Neuronal stem cell (in vitro differentiated cells): ENCODE measurements around the gene RCAN1.

Experiments used
- DNase-seq: peaks from one replicate; pipeline ENCODE4 v3.0.0-alpha.2; 2013; ENCODE audit warnings: low spot score
- H2AFZ ChIP-seq: one replicate; pipeline ENCODE4 v1.6.1; 2013; ENCODE audit warnings: mild to moderate bottlenecking, low read length, inconsistent platforms
- H2AK5ac ChIP-seq: 2 replicates; pipeline ENCODE4 v1.6.1; 2013; ENCODE audit warnings: low read depth, mild to moderate bottlenecking, inconsistent platforms, low read length, moderate library complexity, mixed read lengths
- H2BK120ac ChIP-seq: 2 replicates; pipeline ENCODE4 v1.6.1; 2013; ENCODE audit warnings: low read depth, mild to moderate bottlenecking, inconsistent platforms, low read length, moderate library complexity, mixed read lengths
- H2BK12ac ChIP-seq: one replicate; pipeline ENCODE4 v1.6.1; 2013; ENCODE audit warnings: low read length, inconsistent platforms
- H2BK15ac ChIP-seq: 2 replicates; pipeline ENCODE4 v1.6.1; 2013; ENCODE audit warnings: mild to moderate bottlenecking, low read length, inconsistent platforms, mixed read lengths
- H2BK5ac ChIP-seq: one replicate; pipeline ENCODE4 v1.6.1; 2013; ENCODE audit warnings: inconsistent platforms, mild to moderate bottlenecking, low read length, moderate library complexity
- H3K14ac ChIP-seq: one replicate; pipeline ENCODE4 v1.6.1; 2013; ENCODE audit warnings: low read length, inconsistent platforms
- H3K18ac ChIP-seq: 2 replicates; pipeline ENCODE4 v1.6.1; 2013; ENCODE audit warnings: low read length, inconsistent platforms
- H3K23ac ChIP-seq: 2 replicates; pipeline ENCODE4 v1.6.1; 2013; ENCODE audit warnings: low read depth, mild to moderate bottlenecking, mixed read lengths, low read length, inconsistent platforms; ENCODE audit not compliant: poor library complexity
- H3K27ac ChIP-seq: replicated peaks from 3 replicates; pipeline ENCODE4 v1.5.1; 2013; ENCODE audit warnings: low read length, inconsistent platforms
- H3K27me3 ChIP-seq, 3 experiments: 2 replicates each; pipeline ENCODE4 v1.6.1; 2013; ENCODE audit warnings: low read length in 3 of 3, mild to moderate bottlenecking in 2 of 3, inconsistent platforms in 1 of 3, low read depth in 1 of 3, mixed read lengths in 1 of 3, moderate library complexity in 1 of 3; ENCODE audit not compliant: control insufficient read depth in 3 of 3, insufficient read depth in 3 of 3
- H3K36me3 ChIP-seq, 2 donors: replicated peaks in 1 of 2; 2 replicates each; pipeline ENCODE4 v1.6.1; 2013; ENCODE audit warnings: low read length in 2 of 2; ENCODE audit not compliant: control insufficient read depth in 2 of 2, insufficient read depth in 2 of 2
- H3K4ac ChIP-seq: 2 replicates; pipeline ENCODE4 v1.6.1; 2013; ENCODE audit warnings: inconsistent platforms, mild to moderate bottlenecking, low read length, moderate library complexity
- H3K4me1 ChIP-seq, 2 donors: 1 replicate in 1 of 2; 2 replicates in 1 of 2; pipeline ENCODE4 v1.6.1; 2013; ENCODE audit warnings: low read length in 2 of 2, low read depth in 1 of 2; ENCODE audit not compliant: control insufficient read depth in 2 of 2, insufficient read depth in 1 of 2
- H3K4me2 ChIP-seq: one replicate; pipeline ENCODE4 v1.6.1; 2013; ENCODE audit warnings: mild to moderate bottlenecking, low read length, inconsistent platforms; ENCODE audit not compliant: insufficient read depth, poor library complexity, severe bottlenecking
- H3K4me3 ChIP-seq, 2 donors: 2 replicates each; pipeline ENCODE4 v1.5.1; 2013; ENCODE audit warnings: low read length in 2 of 2, mild to moderate bottlenecking in 2 of 2, inconsistent platforms in 1 of 2, moderate library complexity in 1 of 2
- H3K79me1 ChIP-seq: one replicate; pipeline ENCODE4 v1.6.1; 2013; ENCODE audit warnings: low read depth, mild to moderate bottlenecking, inconsistent platforms, low read length, moderate library complexity
- H3K9ac ChIP-seq: one replicate; pipeline ENCODE4 v1.6.1; 2013; ENCODE audit warnings: mild to moderate bottlenecking, low read depth, low read length, inconsistent platforms; ENCODE audit not compliant: poor library complexity
- H3K9me3 ChIP-seq, 2 donors: replicated peaks in 1 of 2; 2 replicates each; pipeline versions ENCODE3 to v1.6.1; 2013; ENCODE audit warnings: low read length in 2 of 2, mild to moderate bottlenecking in 2 of 2, inconsistent platforms in 1 of 2, low read depth in 1 of 2, mixed read lengths in 1 of 2, moderate library complexity in 1 of 2; ENCODE audit not compliant: control insufficient read depth in 2 of 2, insufficient read depth in 1 of 2
- H4K8ac ChIP-seq: one replicate; pipeline ENCODE4 v1.6.1; 2013; ENCODE audit warnings: low read depth, mild to moderate bottlenecking, inconsistent platforms, low read length, moderate library complexity
- H4K91ac ChIP-seq: one replicate; pipeline ENCODE4 v1.6.1; 2013; ENCODE audit warnings: low read length, low read depth, mild to moderate bottlenecking, inconsistent platforms; ENCODE audit not compliant: poor library complexity
- WGBS, 2 donors: extraction: QIAGEN DNeasy Blood & Tissue Kit; methylation state at CpG; one replicate each; pipeline ENCODE4 v1.1.7; 2013; ENCODE audit warnings: missing lambda C conversion rate in 2 of 2, mixed read lengths in 1 of 2; ENCODE audit not compliant: insufficient read length in 2 of 2, insufficient replicate concordance in 1 of 2; ENCODE audit errors: extremely low coverage in 2 of 2; 5-methylcytosine and 5-hydroxymethylcytosine counted together

The RCAN1 gene

DNA sequence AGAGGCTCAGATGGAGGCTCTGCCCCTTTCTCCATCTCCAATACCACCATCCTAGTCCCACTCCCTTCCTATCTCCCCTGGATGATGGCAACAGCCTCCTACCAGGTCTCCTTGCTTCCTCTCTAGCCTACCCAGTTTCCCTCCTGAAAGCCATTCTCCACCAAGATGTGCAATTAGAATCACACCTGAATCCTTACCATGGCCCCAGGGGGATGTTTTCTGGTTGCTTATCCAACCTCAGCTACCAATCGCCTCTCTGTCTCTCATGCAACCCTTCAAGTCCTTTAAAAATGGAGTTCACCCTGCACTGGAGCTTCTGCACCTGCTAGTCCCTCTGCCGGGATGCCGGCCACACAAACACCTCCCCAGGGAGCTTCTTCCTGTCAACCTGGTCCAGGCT, 2.9 kb downstream of the RCAN1 start:
- no peaks in the 10 kb centered on the region for H3K9me3 ChIP-seq

DNA sequence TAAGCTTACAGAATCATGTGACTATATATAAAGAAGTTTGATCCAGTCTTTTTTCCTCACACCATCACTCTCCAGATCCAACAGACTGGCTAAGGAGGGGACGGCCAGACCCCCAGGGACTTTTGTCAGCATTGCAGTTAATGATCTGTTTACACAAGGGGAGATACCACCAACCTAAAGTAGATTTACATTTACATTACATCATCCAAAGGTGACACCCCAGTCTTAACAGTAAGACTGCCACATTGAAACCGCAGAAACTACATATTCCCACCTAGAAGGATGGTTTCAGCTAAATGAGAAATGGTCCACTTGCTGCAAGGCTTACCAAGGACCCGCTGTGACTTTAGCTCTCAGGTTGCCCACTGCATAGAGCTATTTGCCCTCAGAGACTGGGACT, 3.4 kb downstream of the RCAN1 start:
- peaks cover 3% of the 10 kb centered on the region for H3K79me1 ChIP-seq
- H2BK15ac ChIP-seq, result no peak overlapping the region
- DNase-seq, result no peak
- no peak overlapping the region for H2BK120ac ChIP-seq
- peaks cover 0 to 39% (median 21%) of the 10 kb centered on the region in 3 experiments for H3K27me3 ChIP-seq
- no peak overlapping the region for H3K23ac ChIP-seq
- no peak overlapping the region for H2AFZ ChIP-seq
- H3K36me3 ChIP-seq, result no peaks in the 10 kb centered on the region
- whole genome bisulfite sequencing, 2 donors, result no CpG with 5 or more reads among the region's 3 CpGs
- no peak overlapping the region for H2BK5ac ChIP-seq
- H3K9ac ChIP-seq, result no peak overlapping the region
- H4K8ac ChIP-seq, result no peak overlapping the region
- no peak overlapping the region for H2AK5ac ChIP-seq
- H4K91ac ChIP-seq, result no peak overlapping the region
- no peaks in the 10 kb centered on the region for H3K9me3 ChIP-seq
- H2BK12ac ChIP-seq, result no peak overlapping the region
- H3K4me3 ChIP-seq, result no peak overlapping the region
- H3K18ac ChIP-seq, result no peak overlapping the region
- no peak overlapping the region for H3K14ac ChIP-seq
- no peak overlapping the region for H3K4ac ChIP-seq
- H3K4me1 ChIP-seq, result peaks cover 0 to 2% of the 10 kb centered on the region in 2 donors
- no peak overlapping the region for H3K27ac ChIP-seq
- H3K4me2 ChIP-seq, result no peak overlapping the region

More for the DNA sequence above, 2.9 kb downstream of the RCAN1 start:
- Histone ChIP-seq H2BK12ac (no peak overlapping the region), H3K9ac (no peak overlapping the region), H3K4ac (no peak overlapping the region), H2BK15ac (no peak overlapping the region), H3K79me1 (peaks cover 3% of the 10 kb centered on the region), H2AFZ (no peak overlapping the region), H3K27ac (no peak overlapping the region), H3K4me2 (no peak overlapping the region), H3K14ac (no peak overlapping the region), H3K23ac (no peak overlapping the region), H2AK5ac (no peak overlapping the region), H2BK5ac (no peak overlapping the region), H3K4me1 (peaks cover 0 to 2% of the 10 kb centered on the region in 2 donors), H4K8ac (no peak overlapping the region), H2BK120ac (no peak overlapping the region), H3K4me3 (no peak overlapping the region), H3K27me3 (peaks cover 0 to 42% (median 21%) of the 10 kb centered on the region in 3 experiments), H3K18ac (no peak overlapping the region), H4K91ac (no peak overlapping the region), H3K36me3 (no peaks in the 10 kb centered on the region)
- DNase-seq, result no peak
- WGBS, 2 donors, result no CpG with 5 or more reads among the region's 3 CpGs

DNA sequence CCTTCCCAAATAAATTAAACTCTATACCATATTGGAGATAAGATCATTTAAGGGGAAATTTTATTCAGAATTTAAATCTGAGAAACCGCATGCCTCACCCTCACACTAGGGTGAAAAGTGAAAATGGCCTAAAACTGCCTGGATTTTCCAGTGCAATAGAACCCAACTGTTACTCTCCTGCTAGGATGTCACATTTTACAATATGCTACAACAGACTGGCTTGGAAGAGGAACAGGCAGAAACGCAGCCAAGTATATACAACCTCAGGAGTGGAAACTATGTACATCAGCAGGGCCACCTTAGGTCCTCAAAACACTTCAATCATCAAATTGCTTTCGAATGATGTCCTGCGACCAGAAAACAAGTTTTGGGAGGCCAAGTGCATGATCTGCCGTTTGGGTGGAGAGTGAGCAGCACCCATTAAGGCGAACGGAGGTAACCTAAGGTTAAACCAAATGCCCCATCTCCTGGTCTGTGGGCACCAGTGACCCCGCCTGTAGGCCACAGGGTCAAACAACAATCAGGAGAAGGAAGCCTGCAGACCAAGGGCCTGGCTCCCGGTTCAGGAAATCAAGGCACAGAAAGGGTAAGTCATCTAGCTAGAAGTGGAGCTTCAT, 4.9 kb downstream of the RCAN1 start:
- Histone ChIP-seq H4K91ac (no peak overlapping the region), H3K9me3 (no peaks in the 10 kb centered on the region), H3K18ac (no peak overlapping the region), H3K4me2 (no peak overlapping the region), H3K4me3 (no peak overlapping the region), H3K4me1 (peaks cover 0 to 2% of the 10 kb centered on the region in 2 donors), H2BK15ac (no peak overlapping the region), H4K8ac (no peak overlapping the region), H3K4ac (no peak overlapping the region), H3K36me3 (no peaks in the 10 kb centered on the region), H3K23ac (no peak overlapping the region), H3K27ac (no peak overlapping the region), H2BK120ac (no peak overlapping the region), H3K14ac (no peak overlapping the region), H2AFZ (no peak overlapping the region), H3K9ac (no peak overlapping the region), H3K79me1 (peaks cover 3% of the 10 kb centered on the region), H2AK5ac (no peak overlapping the region), H2BK5ac (no peak overlapping the region), H2BK12ac (no peak overlapping the region), H3K27me3 (peaks cover 0 to 29% (median 20%) of the 10 kb centered on the region in 3 experiments)
- no peak for DNase-seq
- WGBS, 2 donors, result no CpG with 5 or more reads among the region's 9 CpGs

GRCh38 chr21:34609244-34609932, 5.5 kb downstream of the RCAN1 start:
- no peak overlapping the region for H2AFZ ChIP-seq
- no peak overlapping the region for H2BK120ac ChIP-seq
- no peak overlapping the region for H3K9ac ChIP-seq
- peaks cover 0 to 28% (median 17%) of the 10 kb centered on the region in 3 experiments for H3K27me3 ChIP-seq
- no peak overlapping the region for H2BK12ac ChIP-seq
- no peak overlapping the region for H3K18ac ChIP-seq
- H3K4ac ChIP-seq, result no peak overlapping the region
- H3K36me3 ChIP-seq, result no peaks in the 10 kb centered on the region
- no peak overlapping the region for H4K8ac ChIP-seq
- H3K4me3 ChIP-seq, result no peak overlapping the region
- no peak overlapping the region for H2BK5ac ChIP-seq
- no peak for DNase-seq
- no peak overlapping the region for H2AK5ac ChIP-seq
- no CpG with 5 or more reads among the region's 4 CpGs for WGBS, 2 donors
- H3K14ac ChIP-seq, result no peak overlapping the region
- H3K4me2 ChIP-seq, result no peak overlapping the region
- H4K91ac ChIP-seq, result no peak overlapping the region
- no peak overlapping the region for H3K23ac ChIP-seq
- no peak overlapping the region for H2BK15ac ChIP-seq
- no peaks in the 10 kb centered on the region for H3K9me3 ChIP-seq
- H3K27ac ChIP-seq, result no peak overlapping the region
- H3K79me1 ChIP-seq, result no peaks in the 10 kb centered on the region
- H3K4me1 ChIP-seq, result peaks cover 0 to 2% of the 10 kb centered on the region in 2 donors
